ENCODE measurements around the gene FGF14.

Gene FGF14

GRCh38 chr13:101795025-101795424 lies 606.8 kb downstream of the FGF14 start:
- TF ChIP-seq ZFX (IDR thresholded peaks at IDR 0.05) (no peak), CTCF (conservative IDR thresholded peaks at IDR 0.05) (no peak)
- H3K27ac ChIP-seq, result no peak overlapping the region

DNA sequence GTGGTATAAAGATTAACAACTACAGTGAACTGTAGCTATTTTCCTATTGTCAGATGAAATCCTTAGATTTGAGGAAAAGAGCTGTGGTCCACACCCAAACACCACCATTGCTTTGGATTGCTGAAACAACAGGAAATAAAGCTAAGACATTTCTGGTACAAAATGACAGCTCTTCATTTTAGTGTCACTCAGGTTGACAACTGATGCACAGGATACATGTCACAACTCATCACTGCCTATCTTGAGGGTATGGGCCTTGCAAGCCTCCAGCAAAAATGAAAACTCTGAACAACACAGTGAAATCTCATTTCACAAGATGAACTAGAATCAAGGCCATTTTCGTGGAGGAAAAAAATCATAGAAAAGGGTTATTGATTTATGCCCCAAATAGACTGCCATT lies 609.7 kb downstream of the FGF14 start:
- TF ChIP-seq ZFX (IDR thresholded peaks at IDR 0.05) (no peak), CTCF (conservative IDR thresholded peaks at IDR 0.05) (no peak)
- H3K27ac ChIP-seq, result no peak overlapping the region

- no peak for TF ChIP-seq ZFX (IDR thresholded peaks at IDR 0.05)
- TF ChIP-seq CTCF (conservative IDR thresholded peaks at IDR 0.05), result peak; percentile 31
Measured at GRCh38 chr13:101785858-101786257, 616.0 kb downstream of the FGF14 start.

GRCh38 chr13:101784313-101784712 lies 617.5 kb downstream of the FGF14 start:
- no peak for TF ChIP-seq ZFX (IDR thresholded peaks at IDR 0.05)
- no peak for TF ChIP-seq CTCF (conservative IDR thresholded peaks at IDR 0.05)
- H3K27ac ChIP-seq, result no peak overlapping the region

More at GRCh38 chr13:101785858-101786257, 616.0 kb downstream of the FGF14 start:
- no peak overlapping the region for H3K27ac ChIP-seq

GRCh38 chr13:101783554-101783953 lies 618.3 kb downstream of the FGF14 start:
- no peak overlapping the region for H3K27ac ChIP-seq
- TF ChIP-seq ZFX (IDR thresholded peaks at IDR 0.05), result no peak
- TF ChIP-seq CTCF (conservative IDR thresholded peaks at IDR 0.05), result no peak

- H3K27ac ChIP-seq, result no peak overlapping the region
- TF ChIP-seq ZFX (IDR thresholded peaks at IDR 0.05) (no peak), CTCF (conservative IDR thresholded peaks at IDR 0.05) (no peak)
Measured at GRCh38 chr13:101780211-101780610, 621.6 kb downstream of the FGF14 start.

GRCh38 chr13:101779147-101779546 lies 622.7 kb downstream of the FGF14 start:
- H3K27ac ChIP-seq, result no peak overlapping the region
- no peak for TF ChIP-seq ZFX (IDR thresholded peaks at IDR 0.05)
- TF ChIP-seq CTCF (conservative IDR thresholded peaks at IDR 0.05), result no peak

Data from C4-2B (cell line).